Gastrocnemius medialis (tissue), 4 donors: ENCODE data around the gene MAN1A2. TPM values are rescaled to one million over a fixed set of nuclear protein-coding genes. Genes with fewer than 3 reads are reported as not detected.
A peak's percentile ranks its signal among the peaks of the same experiment; 100 is the strongest.

ENCODE experiments used
- ATAC-seq, 2 donors: fragments of 150-250 bp; one replicate each; pipeline ENCODE4 v1.9.1; 2016
- DNase-seq, 2 donors: peaks; one replicate each; pipeline ENCODE4 v3.0.0-alpha.2; 2019
- H3K27ac ChIP-seq, 4 donors: fragments of 200-600 bp; sonication (generic); 1 replicate in 1 of 4; 2 replicates in 3 of 4; pipeline ENCODE4 v1.5.1; 2016 to 2018; ENCODE audit warnings: mild to moderate bottlenecking in 2 of 4, moderate library complexity in 1 of 4
- H3K27me3 ChIP-seq, 3 donors: fragments of 200-600 bp; sonication (generic) in 2 of 3; 1 replicate in 1 of 3; 2 replicates in 2 of 3; pipeline versions ENCODE4 v1.5.1 to v1.6.0; 2016 to 2019; ENCODE audit warnings: mild to moderate bottlenecking in 1 of 3, moderate library complexity in 1 of 3
- H3K36me3 ChIP-seq, 2 donors: fragments of 200-600 bp; sonication (generic) in 1 of 2; one replicate each; pipeline ENCODE4 v1.5.1; 2017 to 2018
- H3K4me1 ChIP-seq, 2 donors: fragments of 200-600 bp; sonication (generic) in 1 of 2; one replicate each; pipeline ENCODE4 v1.5.1; 2016 to 2017; ENCODE audit warnings: mild to moderate bottlenecking in 2 of 2
- H3K4me3 ChIP-seq, 4 donors: fragments of 200-600 bp; sonication (generic) in 3 of 4; 1 replicate in 1 of 4; 2 replicates in 3 of 4; pipeline ENCODE4 v1.5.1; 2016 to 2019; ENCODE audit warnings: mild to moderate bottlenecking in 2 of 4
- H3K9me3 ChIP-seq, 3 donors: fragments of 200-600 bp; sonication (generic) in 2 of 3; 1 replicate in 1 of 3; 2 replicates in 2 of 3; pipeline ENCODE4 v1.5.1; 2016 to 2019
- CTCF ChIP-seq, 5 experiments: fragments of 450-650 bp in 3 of 5; fragments of 200-600 bp in 2 of 5; sonication (generic) in 2 of 5; IDR thresholded peaks in 4 of 5; conservative IDR thresholded peaks in 1 of 5; 1 replicate in 4 of 5; 2 replicates in 1 of 5; pipeline ENCODE4 v1.5.1; 2016 to 2019; ENCODE audit warnings: antibody characterized with exemption in 5 of 5, mild to moderate bottlenecking in 3 of 5, moderate library complexity in 3 of 5
- POLR2A ChIP-seq, 2 donors: fragments of 450-650 bp; IDR thresholded peaks; one replicate each; pipeline ENCODE4 v1.6.1; 2017; ENCODE audit warnings: antibody characterized with exemption in 2 of 2, mild to moderate bottlenecking in 2 of 2, moderate library complexity in 2 of 2
- in situ Hi-C, 4 donors: fragments of 200-750 bp; cut with MboI; loops; one replicate each; pipeline versions ENCODE4 v1.15.0 to v1.8.0; 2017; ENCODE audit warnings: low sequenced_read_pairs in 4 of 4
- intact Hi-C: fragments of 100-400 bp; cut with DNase I; formaldehyde crosslinking; loops from one replicate; pipeline ENCODE4 v1.15.1; 2023; ENCODE audit warnings: low total_unique reads
- total RNA-seq, 4 donors: library from RNA; depleted of rRNA; stranded (reverse); fragments of >200 nt; gene quantifications; one replicate each; pipeline versions ENCODE4 v1.1.0 to v1.2.3, GENCODE V29; 2016

The MAN1A2 gene
- total RNA-seq, 4 donors from 2014 or later: 14.9 to 37.0 (median 28.3) TPM

GRCh38 chr1:117336088-117336817, 31.0 kb upstream of the MAN1A2 start:
- H3K27me3 ChIP-seq: no peaks in the 10 kb centered on the region
- no peaks in the 10 kb centered on the region for H3K36me3 ChIP-seq
- ATAC-seq (no peak), DNase-seq (no peak)
- in situ Hi-C loops: no loop called here
- intact Hi-C loops: no loop called here
- TF ChIP-seq CTCF (IDR thresholded peaks at IDR 0.05 in 4 of 5, conservative IDR thresholded peaks at IDR 0.05 in 1 of 5) (no peak), POLR2A (IDR thresholded peaks at IDR 0.05) (no peak)
- H3K9me3 ChIP-seq: no peaks in the 10 kb centered on the region
- H3K27ac ChIP-seq: no peak overlapping the region
- H3K4me3 ChIP-seq: no peak overlapping the region
- no peaks in the 10 kb centered on the region for H3K4me1 ChIP-seq

- ATAC-seq: peak; percentile 73 to 74
- Histone ChIP-seq H3K27ac (no peak overlapping the region), H3K36me3 (no peaks in the 10 kb centered on the region), H3K27me3 (no peaks in the 10 kb centered on the region), H3K4me3 (no peak overlapping the region), H3K9me3 (no peaks in the 10 kb centered on the region), H3K4me1 (no peaks in the 10 kb centered on the region)
- DNase-seq: no peak
- intact Hi-C loops: no loop called here
- in situ Hi-C loops: no loop called here
- no peak for TF ChIP-seq CTCF (IDR thresholded peaks at IDR 0.05 in 4 of 5, conservative IDR thresholded peaks at IDR 0.05 in 1 of 5)
- no peak for TF ChIP-seq POLR2A (IDR thresholded peaks at IDR 0.05)
These were observed 27.2 kb upstream of the MAN1A2 start for GRCh38 chr1:117339866-117340700.

GRCh38 chr1:117341123-117341522, 26.1 kb upstream of the MAN1A2 start:
- H3K27me3 ChIP-seq: no peaks in the 10 kb centered on the region
- intact Hi-C loops: no loop called here
- no peaks in the 10 kb centered on the region for H3K9me3 ChIP-seq
- no peak for TF ChIP-seq POLR2A (IDR thresholded peaks at IDR 0.05)
- TF ChIP-seq CTCF (IDR thresholded peaks at IDR 0.05 in 4 of 5, conservative IDR thresholded peaks at IDR 0.05 in 1 of 5): no peak
- ATAC-seq (no peak), DNase-seq (no peak)
- H3K4me1 ChIP-seq: no peaks in the 10 kb centered on the region
- H3K36me3 ChIP-seq: no peaks in the 10 kb centered on the region
- in situ Hi-C loops: no loop called here
- no peak overlapping the region for H3K4me3 ChIP-seq
- no peak overlapping the region for H3K27ac ChIP-seq

- H3K4me3 ChIP-seq: no peak overlapping the region
- H3K9me3 ChIP-seq: no peaks in the 10 kb centered on the region
- H3K4me1 ChIP-seq: no peaks in the 10 kb centered on the region
- H3K27ac ChIP-seq: no peak overlapping the region
- no peak for TF ChIP-seq POLR2A (IDR thresholded peaks at IDR 0.05)
- no peak for TF ChIP-seq CTCF (IDR thresholded peaks at IDR 0.05 in 4 of 5, conservative IDR thresholded peaks at IDR 0.05 in 1 of 5)
- intact Hi-C loops: no loop called here
- in situ Hi-C loops: no loop called here
- H3K27me3 ChIP-seq: no peaks in the 10 kb centered on the region
- peak in 1 of 2 donors; percentile 88 for ATAC-seq
- H3K36me3 ChIP-seq: no peaks in the 10 kb centered on the region
- no peak for DNase-seq
These were observed 24.9 kb upstream of the MAN1A2 start for GRCh38 chr1:117342397-117342796.
